SK-N-MC (cell line): ENCODE measurements around the gene BARHL2.

Source experiments
- DNase-seq: peaks from one replicate; pipeline ENCODE4 v3.0.0-alpha.2; 2011; ENCODE audit warnings: low read depth, low spot score
- H3K27ac ChIP-seq: fragments of 200-600 bp; sonication (generic); 2 replicates; pipeline ENCODE4 v1.5.1; 2016; ENCODE audit warnings: mixed run types
- H3K36me3 ChIP-seq: fragments of 200-600 bp; sonication (generic); 2 replicates; pipeline ENCODE4 v1.6.1; 2017; ENCODE audit warnings: antibody characterized with exemption, low read length, mixed read lengths; ENCODE audit not compliant: insufficient read depth
- H3K4me3 ChIP-seq: fragments of 200-600 bp; sonication (generic); 2 replicates; pipeline ENCODE4 v1.5.1; 2016
- H3K9ac ChIP-seq: fragments of 200-600 bp; sonication (generic); 2 replicates; pipeline ENCODE4 v1.8.0; 2017; ENCODE audit warnings: mixed run types, mixed read lengths; ENCODE audit not compliant: insufficient read length
- H3K9me3 ChIP-seq: fragments of 200-600 bp; sonication (generic); 2 replicates; pipeline ENCODE4 v1.6.1; 2017; ENCODE audit warnings: low read depth, mild to moderate bottlenecking, antibody characterized with exemption, low read length, moderate library complexity, mixed read lengths
- EZH2 ChIP-seq: fragments of 200-600 bp; sonication (generic); IDR thresholded peaks from one replicate; pipeline ENCODE4 v1.6.1; 2017; ENCODE audit warnings: antibody characterized with exemption
- FOXP2 ChIP-seq: optimal IDR thresholded peaks from 2 replicates; pipeline ENCODE3; 2011; ENCODE audit warnings: mild to moderate bottlenecking, moderate library complexity; ENCODE audit not compliant: insufficient read depth; ENCODE audit errors: extremely low read length, control extremely low read depth
- POLR2AphosphoS5 ChIP-seq: IDR thresholded peaks from 2 replicates; pipeline ENCODE4 v1.6.1; 2012; ENCODE audit warnings: mild to moderate bottlenecking, low read depth, low read length, borderline replicate concordance

Gene BARHL2

DNA sequence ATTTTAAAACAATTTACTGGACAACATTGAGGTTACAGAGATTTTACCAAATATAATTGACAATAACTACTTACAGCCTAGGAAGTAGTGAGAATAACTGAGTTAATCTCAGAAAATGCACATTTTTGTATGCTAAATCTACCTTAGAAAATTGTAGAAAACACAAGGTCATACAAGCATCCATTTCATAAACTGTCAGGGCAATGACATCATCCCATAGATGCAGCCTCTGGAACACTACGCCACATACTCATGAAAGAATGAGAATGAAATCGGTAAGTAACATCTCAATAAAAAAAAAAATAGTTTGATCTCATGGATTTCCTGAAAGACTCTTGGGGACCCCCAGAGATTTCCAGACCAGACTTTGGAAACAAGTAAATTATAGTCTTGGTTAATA lies 28.9 kb upstream of the BARHL2 start:
- Histone ChIP-seq H3K4me3 (no peak overlapping the region), H3K9me3 (no peaks in the 10 kb centered on the region), H3K27ac (no peak overlapping the region), H3K36me3 (no peaks in the 10 kb centered on the region), H3K9ac (no peak overlapping the region)
- no peak for TF ChIP-seq EZH2
- no peak for TF ChIP-seq FOXP2
- TF ChIP-seq POLR2AphosphoS5: no peak
- DNase-seq: no peak

DNA sequence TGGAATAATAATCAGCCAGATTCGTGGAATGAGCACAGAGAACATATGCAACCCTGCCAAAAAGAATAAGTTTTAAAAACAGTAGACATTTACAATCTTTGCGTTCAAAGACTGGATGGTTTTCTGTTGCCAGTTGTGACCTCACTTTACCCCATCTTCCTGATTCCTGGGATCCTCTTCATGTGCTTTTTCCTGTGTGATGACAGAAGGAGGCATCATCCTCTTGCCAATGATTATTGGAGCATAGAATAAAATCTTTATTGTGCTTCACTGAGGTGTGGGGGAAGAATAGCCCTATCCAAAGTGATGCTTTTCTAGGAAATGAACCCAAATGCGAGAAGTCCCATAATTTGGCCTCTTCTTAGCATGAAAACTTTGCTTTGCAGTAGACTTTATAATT lies 15.0 kb upstream of the BARHL2 start:
- TF ChIP-seq FOXP2: no peak
- no peak for TF ChIP-seq EZH2
- no peak for DNase-seq

GRCh38 chr1:90731382-90732050 lies 14.4 kb upstream of the BARHL2 start:
- Histone ChIP-seq H3K9me3 (no peaks in the 10 kb centered on the region), H3K9ac (no peak overlapping the region), H3K36me3 (no peaks in the 10 kb centered on the region), H3K27ac (no peak overlapping the region), H3K4me3 (peak overlapping the region; percentile 88; the same call in 1 of the 2 replicates)
- DNase-seq: no peak
- TF ChIP-seq EZH2 (no peak), FOXP2 (no peak), POLR2AphosphoS5 (no peak)

More for the DNA sequence above, 15.0 kb upstream of the BARHL2 start:
- Histone ChIP-seq H3K9me3 (no peaks in the 10 kb centered on the region), H3K4me3 (no peak overlapping the region), H3K27ac (no peak overlapping the region), H3K36me3 (no peaks in the 10 kb centered on the region), H3K9ac (no peak overlapping the region)

DNA sequence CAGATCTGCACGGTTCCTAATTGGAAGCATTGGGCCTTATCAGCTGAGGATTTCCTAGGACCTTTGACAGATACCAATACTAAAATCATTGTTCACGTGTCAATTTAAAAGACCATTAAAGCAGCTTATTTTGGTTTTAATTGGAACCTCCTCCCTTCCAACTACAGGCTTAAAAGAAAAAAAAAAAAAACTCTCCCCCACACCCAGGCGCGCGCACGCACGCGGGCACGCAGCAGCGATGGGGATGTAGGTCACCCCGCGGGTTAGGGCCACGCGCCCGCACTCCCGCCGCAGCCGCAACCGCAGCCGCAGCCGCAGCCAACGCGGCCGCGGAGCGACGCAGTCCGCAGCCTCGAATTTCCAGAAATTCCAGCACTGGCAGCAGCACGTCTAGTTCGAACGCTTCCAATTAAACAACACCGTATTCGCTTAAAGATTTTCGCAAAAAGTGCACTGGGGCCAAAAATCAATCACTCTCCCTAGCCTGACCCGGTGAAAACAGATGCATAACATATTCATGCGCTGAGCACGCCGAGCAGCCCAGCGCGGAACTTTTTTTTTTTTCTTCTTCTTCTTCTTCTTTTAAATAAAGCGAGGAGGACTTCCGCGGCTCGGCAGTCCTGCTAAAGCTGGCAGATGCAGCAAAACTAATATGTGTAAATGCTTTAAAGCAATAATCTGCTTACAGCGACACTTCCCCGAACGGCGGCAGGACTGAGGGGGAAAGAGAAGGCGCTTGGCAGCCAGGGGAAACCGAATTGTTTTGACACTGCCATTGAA lies 13.3 kb upstream of the BARHL2 start:
- Histone ChIP-seq H3K27ac (no peak overlapping the region), H3K36me3 (no peaks in the 10 kb centered on the region), H3K9me3 (no peaks in the 10 kb centered on the region), H3K4me3 (peak overlapping the region; percentile 88), H3K9ac (peak overlapping the region; percentile 62)
- peak; percentile 20 for DNase-seq
- TF ChIP-seq EZH2 (no peak), FOXP2 (no peak), POLR2AphosphoS5 (no peak)

DNA sequence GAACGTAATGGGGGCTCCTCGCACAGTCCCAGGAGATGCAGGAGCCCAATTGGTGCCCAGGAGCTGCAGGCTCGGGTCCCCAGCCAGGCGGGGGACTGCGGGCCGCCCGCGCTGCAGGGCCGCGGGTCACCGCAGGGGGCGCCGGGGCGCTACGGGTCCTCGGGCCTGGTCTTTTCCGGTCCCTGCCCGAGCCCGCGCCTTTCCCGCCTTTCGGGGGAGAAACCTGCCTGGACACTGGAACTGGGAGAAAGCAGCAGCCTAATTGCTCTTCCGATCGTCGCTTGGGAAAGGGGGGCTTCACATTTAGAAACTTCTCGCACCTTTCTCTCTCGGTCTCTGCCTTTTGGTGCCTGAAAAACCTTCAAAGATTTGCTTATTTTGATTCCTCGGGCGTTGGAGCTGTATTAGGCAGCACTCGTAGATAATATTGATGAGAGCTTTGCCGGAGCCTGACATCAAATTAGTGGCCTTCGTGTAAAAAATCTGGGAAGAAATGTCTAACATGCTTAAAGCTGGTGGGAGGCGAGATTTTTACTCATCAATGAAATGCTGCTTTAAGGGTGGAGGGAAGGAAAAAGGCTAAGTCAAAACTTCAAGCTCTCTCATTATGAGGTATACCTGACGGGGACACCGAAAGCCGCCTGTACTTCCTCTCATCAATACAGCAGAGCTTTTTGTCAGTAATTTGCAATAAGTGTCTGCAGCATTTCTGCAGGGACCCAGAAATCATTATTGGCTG lies 12.6 kb upstream of the BARHL2 start:
- H3K4me3 ChIP-seq: peak overlapping the region; percentile 88
- no peaks in the 10 kb centered on the region for H3K36me3 ChIP-seq
- TF ChIP-seq EZH2: no peak
- no peak for TF ChIP-seq FOXP2
- TF ChIP-seq POLR2AphosphoS5: no peak
- H3K9me3 ChIP-seq: no peaks in the 10 kb centered on the region
- H3K9ac ChIP-seq: peak overlapping the region; percentile 62
- no peak overlapping the region for H3K27ac ChIP-seq
- no peak for DNase-seq

DNA sequence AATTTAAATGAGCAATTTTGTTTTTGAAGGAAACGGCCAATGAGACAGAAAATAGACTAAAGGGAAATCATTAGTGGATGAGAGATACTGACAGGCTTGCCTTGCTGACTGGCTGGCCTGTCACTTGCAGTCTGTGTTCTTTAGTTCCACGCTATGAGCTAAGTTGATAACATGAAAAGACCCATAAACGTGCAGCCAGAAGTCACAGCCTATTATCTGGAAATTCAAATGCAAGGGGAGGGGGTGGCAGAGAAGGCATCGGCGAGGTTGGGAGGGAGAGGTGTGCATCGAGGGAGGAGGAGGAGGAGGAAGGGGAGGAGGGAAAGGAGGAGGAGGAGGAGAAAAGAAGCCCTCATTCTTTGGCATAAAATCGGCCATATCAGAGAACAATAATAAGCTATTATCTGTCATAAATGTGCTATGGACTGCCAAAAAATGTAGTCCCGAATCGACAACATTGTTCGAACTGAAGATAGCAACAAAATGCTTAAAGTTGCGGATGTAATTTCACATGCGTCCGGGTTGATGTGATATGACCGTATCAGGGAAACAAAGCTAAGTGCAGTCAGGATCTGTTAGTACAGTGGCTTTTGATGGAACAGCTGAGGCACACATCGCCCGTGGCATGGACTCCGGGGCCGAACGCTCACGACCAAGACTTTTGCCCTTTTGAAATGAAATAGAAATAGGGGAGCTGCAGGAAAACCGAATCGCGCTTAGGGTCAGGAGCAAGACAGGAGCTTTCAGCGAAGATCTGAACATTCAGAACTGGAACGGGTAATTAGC lies 11.6 kb upstream of the BARHL2 start:
- Histone ChIP-seq H3K27ac (no peak overlapping the region), H3K4me3 (peak overlapping the region; percentile 25; the same call in 1 of the 2 replicates), H3K36me3 (no peaks in the 10 kb centered on the region), H3K9me3 (no peaks in the 10 kb centered on the region), H3K9ac (no peak overlapping the region)
- no peak for TF ChIP-seq FOXP2
- TF ChIP-seq EZH2: no peak
- TF ChIP-seq POLR2AphosphoS5: no peak
- no peak for DNase-seq

- Histone ChIP-seq H3K4me3 (peak overlapping the region; percentile 25; the same call in 1 of the 2 replicates), H3K27ac (no peak overlapping the region), H3K36me3 (no peaks in the 10 kb centered on the region), H3K9me3 (no peaks in the 10 kb centered on the region), H3K9ac (no peak overlapping the region)
- no peak for DNase-seq
- no peak for TF ChIP-seq EZH2
- no peak for TF ChIP-seq POLR2AphosphoS5
Measured at GRCh38 chr1:90727917-90728501, 10.9 kb upstream of the BARHL2 start.

DNA sequence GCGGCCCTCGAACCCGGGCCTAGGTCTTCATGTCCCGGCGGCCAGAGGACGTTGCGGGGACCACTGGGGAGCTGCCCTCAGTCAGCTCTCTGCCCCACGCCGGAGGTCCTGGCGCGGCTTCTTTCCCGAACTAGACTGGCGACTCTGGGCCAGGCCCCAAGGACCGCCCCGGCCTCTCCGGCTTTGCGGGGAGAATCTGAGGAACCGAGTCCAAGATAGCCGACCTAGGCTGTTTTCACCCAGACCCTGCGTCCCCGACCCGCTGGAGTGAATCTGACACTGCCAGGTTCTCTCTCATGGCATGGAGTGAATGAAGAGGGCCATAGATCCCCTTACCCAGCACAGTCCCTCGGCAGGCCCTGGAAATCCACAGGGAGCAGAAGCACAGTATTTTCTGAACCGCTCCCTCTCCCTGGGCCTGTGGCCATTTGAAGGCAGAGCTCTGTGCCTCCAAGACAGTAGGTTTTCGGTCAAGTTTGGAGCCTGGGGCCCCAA lies 9.9 kb upstream of the BARHL2 start:
- TF ChIP-seq EZH2 (no peak), POLR2AphosphoS5 (no peak), FOXP2 (no peak)
- Histone ChIP-seq H3K4me3 (no peak overlapping the region), H3K9me3 (no peaks in the 10 kb centered on the region), H3K36me3 (no peaks in the 10 kb centered on the region), H3K9ac (no peak overlapping the region), H3K27ac (no peak overlapping the region)
- no peak for DNase-seq
